ENCODE results near the gene RAB39A. TPM values are rescaled to one million over a fixed set of nuclear protein-coding genes. Genes with fewer than 3 reads are reported as not detected.
A peak's percentile ranks its signal among the peaks of the same experiment; 100 is the strongest.

RAB39A gene
- polyA plus RNA-seq, 3 donors = 1.9 to 6.3 (median 3.9) TPM

DNA sequence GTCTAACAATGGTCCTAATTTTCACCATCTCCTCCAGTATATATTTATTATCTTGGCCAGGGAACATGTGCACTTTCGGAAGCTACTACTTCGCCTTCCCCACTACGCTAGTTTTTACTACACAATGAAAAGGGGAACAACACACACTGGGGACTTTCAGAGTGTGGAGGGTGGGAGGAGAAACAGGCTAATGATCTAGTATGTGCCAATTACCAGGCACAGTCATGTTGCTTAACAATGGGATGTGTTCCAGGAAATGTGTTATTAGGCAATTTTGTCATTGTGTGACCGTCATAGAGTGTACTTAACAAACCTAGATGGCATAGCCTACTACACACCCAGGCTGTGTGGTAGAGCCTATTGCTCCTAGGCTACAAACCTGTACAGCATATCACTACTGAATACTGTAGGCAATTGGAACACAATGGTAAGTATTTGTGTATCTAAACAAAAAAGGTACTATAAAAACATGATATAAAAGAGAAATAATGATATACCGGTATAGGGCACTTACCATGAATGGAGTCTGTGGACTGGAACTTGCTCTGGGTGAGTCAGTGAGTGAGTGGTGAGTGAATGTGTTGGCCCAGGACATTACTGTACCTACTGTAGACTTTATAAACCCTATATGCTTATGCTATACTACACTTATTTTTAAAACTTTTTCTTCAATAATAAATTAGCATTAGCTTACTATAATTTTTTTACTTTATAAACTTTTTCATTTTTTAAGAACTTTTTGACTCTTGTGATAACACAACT lies 60.3 kb downstream of the RAB39A start:
- H3K4me1 Mint-ChIP-seq = peaks cover 14% of the 10 kb centered on the region

DNA sequence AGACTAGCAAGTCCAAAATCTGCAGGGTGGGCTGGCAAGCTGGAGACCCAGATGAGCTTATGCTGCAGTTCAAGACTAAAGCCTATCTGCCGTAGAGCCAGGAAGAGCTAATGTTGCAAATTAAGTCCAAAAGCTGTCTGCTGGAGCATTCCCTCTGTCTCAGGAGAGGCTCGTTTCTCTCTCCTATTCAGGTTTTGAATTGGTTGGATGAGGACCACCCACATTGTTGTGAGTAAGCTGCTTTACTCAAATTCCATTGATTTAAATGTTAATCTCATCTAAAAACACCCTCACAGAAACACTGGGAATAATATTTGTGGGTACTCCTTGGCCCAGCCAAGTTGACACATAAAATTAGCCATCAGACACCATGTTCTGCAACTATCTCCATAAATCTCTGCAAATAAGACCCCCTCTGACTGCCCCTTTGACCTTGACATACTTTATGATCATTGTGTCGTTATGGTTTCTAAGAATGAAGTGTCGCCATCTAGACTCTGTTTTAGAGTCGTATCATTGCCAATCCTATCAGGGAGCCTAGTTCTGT lies 63.7 kb downstream of the RAB39A start:
- intact Hi-C loops (cut with micrococcal nuclease) = no loop called here
- H3K27ac ChIP-seq (ENCODE audit: low read depth in 1 of 2, low read length in 2 of 2) = no peak overlapping the region
- H3K4me3 ChIP-seq (replicated peaks in 1 of 3; ENCODE audit: low read depth in 2 of 3, low read length in 3 of 3) = no peak overlapping the region
- peaks cover 0 to 3% (median 2%) of the 10 kb centered on the region in 3 donors for H3K27me3 Mint-ChIP-seq (ENCODE audit: low read depth in 3 of 3)
- no peaks in the 10 kb centered on the region for H3K36me3 ChIP-seq (replicated peaks in 1 of 2; ENCODE audit: control insufficient read depth in 1 of 2, insufficient read depth in 2 of 2, low read length in 2 of 2)
- H3K4me2 ChIP-seq (replicated peaks; ENCODE audit: extremely low read depth, low read length, poor library complexity, severe bottlenecking) = no peak overlapping the region
- no peaks in the 10 kb centered on the region for H3K27me3 ChIP-seq (ENCODE audit: control insufficient read depth in 2 of 2, insufficient read depth in 2 of 2, low read length in 2 of 2)
- no peak for DNase-seq
- H3K4me1 ChIP-seq (ENCODE audit: control insufficient read depth in 1 of 2, insufficient read depth in 2 of 2, low read length in 2 of 2) = peaks cover 13 to 14% of the 10 kb centered on the region in 2 donors
- peak overlapping the region in 1 of 7 donors; percentile 24 for H3K27ac Mint-ChIP-seq
- no peaks in the 10 kb centered on the region for H3K9me3 ChIP-seq (replicated peaks in 1 of 2; ENCODE audit: control insufficient read depth in 1 of 2, insufficient read depth in 1 of 2, low read length in 2 of 2)
- WGBS (ENCODE audit: insufficient coverage) = 100% methylated on average over 2 of the region's 5 CpGs
- no peak overlapping the region for H3K4me3 Mint-ChIP-seq
- no peak overlapping the region for H2AFZ ChIP-seq (ENCODE audit: insufficient read depth, low read depth, low read length, poor library complexity, severe bottlenecking)
- H3K9ac ChIP-seq (ENCODE audit: insufficient read depth, low read length, poor library complexity, severe bottlenecking) = no peak overlapping the region
- H3K4me1 Mint-ChIP-seq = peaks cover 16% of the 10 kb centered on the region
- H3K36me3 Mint-ChIP-seq = no peaks in the 10 kb centered on the region
- no peaks in the 10 kb centered on the region for H3K79me2 ChIP-seq (ENCODE audit: insufficient read depth, low read length)
- H4K20me1 ChIP-seq (ENCODE audit: insufficient read depth, low read length) = no peaks in the 10 kb centered on the region
- H3K9me3 Mint-ChIP-seq = peaks cover 0 to 4% (median 0%) of the 10 kb centered on the region in 7 donors
- TF ChIP-seq CTCF (IDR thresholded peaks at IDR 0.05) = no peak

More for the DNA sequence above, 60.3 kb downstream of the RAB39A start:
- intact Hi-C loops (cut with micrococcal nuclease) = no loop called here
- WGBS (ENCODE audit: insufficient coverage) = no CpG with 5 or more reads among the region's 5 CpGs
- Mint-ChIP-seq H3K27ac (peak overlapping the region; percentile 69 to 93 (median 84)), H3K27me3 (ENCODE audit: low read depth in 3 of 3) (no peaks in the 10 kb centered on the region), H3K9me3 (peaks cover 0 to 2% (median 0%) of the 10 kb centered on the region in 7 donors), H3K36me3 (no peaks in the 10 kb centered on the region), H3K4me3 (no peak overlapping the region)
- Histone ChIP-seq H3K4me1 (ENCODE audit: control insufficient read depth in 1 of 2, insufficient read depth in 2 of 2, low read length in 2 of 2) (peaks cover 13 to 14% of the 10 kb centered on the region in 2 donors), H3K36me3 (replicated peaks in 1 of 2; ENCODE audit: control insufficient read depth in 1 of 2, insufficient read depth in 2 of 2, low read length in 2 of 2) (no peaks in the 10 kb centered on the region), H3K9me3 (replicated peaks in 1 of 2; ENCODE audit: control insufficient read depth in 1 of 2, insufficient read depth in 1 of 2, low read length in 2 of 2) (no peaks in the 10 kb centered on the region), H3K27ac (ENCODE audit: low read depth in 1 of 2, low read length in 2 of 2) (peak overlapping the region in 1 of 2 donors; percentile 73), H4K20me1 (ENCODE audit: insufficient read depth, low read length) (no peaks in the 10 kb centered on the region), H2AFZ (ENCODE audit: insufficient read depth, low read depth, low read length, poor library complexity, severe bottlenecking) (no peak overlapping the region), H3K9ac (ENCODE audit: insufficient read depth, low read length, poor library complexity, severe bottlenecking) (no peak overlapping the region), H3K79me2 (ENCODE audit: insufficient read depth, low read length) (no peaks in the 10 kb centered on the region), H3K27me3 (ENCODE audit: control insufficient read depth in 2 of 2, insufficient read depth in 2 of 2, low read length in 2 of 2) (no peaks in the 10 kb centered on the region), H3K4me2 (replicated peaks; ENCODE audit: extremely low read depth, low read length, poor library complexity, severe bottlenecking) (peak overlapping the region; percentile 21), H3K4me3 (replicated peaks in 1 of 3; ENCODE audit: low read depth in 2 of 3, low read length in 3 of 3) (peak overlapping the region in 1 of 3 experiments; percentile 28)
- DNase-seq = peak; percentile 90 to 98 (median 97)
- TF ChIP-seq CTCF (IDR thresholded peaks at IDR 0.05) = no peak
